ENCODE data around the gene FUOM. TPM values are rescaled to one million over a fixed set of nuclear protein-coding genes. Genes with fewer than 3 reads are reported as not detected.

Gene FUOM
- total and polyA plus RNA-seq, 2 of the 8 experiments (the other 6 are each of a cell fraction or from before 2014, with no cell fraction given) = 22.0 to 30.4 TPM

DNA sequence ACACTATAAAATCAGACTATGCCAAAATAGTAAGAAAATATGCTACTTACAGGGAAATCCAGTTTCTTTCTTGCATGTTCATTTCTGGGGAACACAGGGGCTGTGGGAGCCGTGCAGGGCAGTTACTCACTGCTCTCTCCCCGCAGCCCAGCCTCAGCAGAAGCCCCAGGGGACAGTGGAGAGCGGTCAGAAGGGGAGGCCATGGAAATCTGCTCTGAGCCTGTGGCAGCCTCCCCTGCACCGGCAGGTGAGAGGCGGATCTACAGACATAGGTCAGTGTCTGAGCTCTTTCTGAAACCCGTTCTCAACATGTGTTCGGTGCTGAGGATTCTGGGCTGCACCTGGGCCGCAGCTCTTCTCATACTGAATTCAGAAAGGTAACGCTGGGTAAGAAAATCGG, 46.2 kb downstream of the FUOM start:
- WGBS, 2 experiments (ENCODE audit: extremely low coverage in 1 of 2, insufficient coverage in 1 of 2, insufficient read length in 1 of 2, insufficient replicate concordance in 2 of 2, low coverage in 1 of 2, low lambda C conversion rate in 2 of 2, missing lambda C conversion rate in 1 of 2) = 84% methylated on average over 10 of the region's 10 CpGs; no CpG with 5 or more reads in 1 of the 2 experiments

More for the DNA sequence above, 46.2 kb downstream of the FUOM start:
- Histone ChIP-seq H3K4me2 (ENCODE audit: insufficient read depth in 1 of 2, low read depth in 2 of 2, low read length in 2 of 2) (no peak overlapping the region), H3K79me2 (ENCODE audit: control insufficient read depth in 1 of 2, insufficient read depth in 2 of 2, low read length in 2 of 2) (peaks cover 3 to 17% of the 10 kb centered on the region in 2 experiments; a peak in 3 of 4 replicates), H3K9me3 (ENCODE audit: insufficient read depth in 2 of 2, low read depth in 1 of 2, low read length in 1 of 2) (no peaks in the 10 kb centered on the region), H3K4me1 (replicated peaks in 1 of 4; ENCODE audit: control insufficient read depth in 3 of 4, insufficient read depth in 4 of 4, low read length in 3 of 4) (peaks cover 0 to 6% (median 4%) of the 10 kb centered on the region in 4 experiments; a peak in 4 of 7 replicates), H2AFZ (ENCODE audit: low read length) (no peak overlapping the region), H3K23me2 (ENCODE audit: low read depth, low read length) (peaks cover 10% of the 10 kb centered on the region; the same call in 1 of the 2 replicates), H2BK20ac (ENCODE audit: low read length) (no peak overlapping the region), H3K27me3 (replicated peaks in 1 of 4; ENCODE audit: control insufficient read depth in 3 of 4, extremely low read depth in 1 of 4, insufficient read depth in 3 of 4, low read length in 3 of 4) (no peaks in the 10 kb centered on the region), H3K27ac (ENCODE audit: low read depth, low read length) (no peak overlapping the region), H4K20me1 (replicated peaks in 1 of 2; ENCODE audit: control insufficient read depth in 1 of 2, insufficient read depth in 2 of 2, low read length in 2 of 2) (peaks cover 5 to 12% of the 10 kb centered on the region in 2 experiments), H2BK5ac (ENCODE audit: low read depth, low read length) (no peak overlapping the region), H2BK120ac (replicated peaks; ENCODE audit: low read depth, low read length) (no peak overlapping the region), H2BK12ac (ENCODE audit: low read depth, low read length) (no peak overlapping the region), H4K91ac (replicated peaks; ENCODE audit: insufficient read length, low read length) (no peak overlapping the region), H4K5ac (ENCODE audit: insufficient read length, low read depth, low read length) (no peak overlapping the region), H2AK5ac (ENCODE audit: low read depth, low read length) (no peak overlapping the region), H3K4ac (replicated peaks; ENCODE audit: insufficient read length, low read depth, low read length) (no peak overlapping the region), H3K4me3 (ENCODE audit: extremely low read depth in 1 of 4, insufficient read depth in 2 of 4, low read depth in 3 of 4, low read length in 4 of 4) (no peak overlapping the region), H2BK15ac (ENCODE audit: low read length) (no peak overlapping the region), H3K23ac (ENCODE audit: insufficient read length) (no peak overlapping the region), H3K79me1 (ENCODE audit: low read depth, low read length) (peaks cover 14% of the 10 kb centered on the region), H3K14ac (ENCODE audit: insufficient read length) (no peak overlapping the region), H3K9ac (replicated peaks in 1 of 4; ENCODE audit: extremely low read depth in 1 of 4, low read depth in 3 of 4, low read length in 3 of 4) (no peak overlapping the region), H3K36me3 (ENCODE audit: control insufficient read depth in 2 of 4, insufficient read depth in 4 of 4, low read length in 3 of 4) (peaks cover 4 to 22% (median 6%) of the 10 kb centered on the region in 4 experiments; a peak in 7 of 8 replicates), H4K8ac (ENCODE audit: extremely low read depth, insufficient read depth, low read length) (no peak overlapping the region; the same call in 1 of the 2 replicates), H3K56ac (replicated peaks; ENCODE audit: insufficient read length, low read depth, low read length) (no peak overlapping the region), H3K18ac (ENCODE audit: extremely low read depth, low read length) (no peak overlapping the region)
- POLR2A ChIA-PET (ENCODE audit: partially characterized antibody) = interaction anchor here (0.7 to 1.6 kb wide), 2 partner anchors 13 to 46 kb away, joined by 3 to 6 read pairs; partner anchors contain the start of gene FUOM
- DNase-seq (ENCODE audit: low read depth in 1 of 2, low spot score in 2 of 2) (no peak), FAIRE-seq (no peak)
- CTCF ChIA-PET (ENCODE audit: partially characterized antibody) = interaction anchor here (0.8 to 1.1 kb wide), 2 partner anchors 12 to 16 kb away, joined by 3 read pairs; no protein-coding TSS in a partner anchor
- no peak for TF ChIP-seq EP300 (IDR thresholded peaks at IDR 0.05; ENCODE audit: borderline replicate concordance in 1 of 2, low read depth in 2 of 2, low read length in 2 of 2)
- no peak for TF ChIP-seq CHD1 (IDR thresholded peaks at IDR 0.05; ENCODE audit: low read depth, low read length)
- no peak for TF ChIP-seq TBP (IDR thresholded peaks at IDR 0.05; ENCODE audit: low read depth, low read length)
- no peak for TF ChIP-seq TEAD4 (IDR thresholded peaks at IDR 0.05; ENCODE audit: low read depth, low read length)
- no peak for TF ChIP-seq PHF8 (conservative IDR thresholded peaks at IDR 0.05; ENCODE audit: low read depth, low read length)
